ENCODE measurements around the gene CDH20.

GRCh38 chr18:61600422-61600821, 267.2 kb downstream of the CDH20 start:
- TF ChIP-seq REST (IDR thresholded peaks at IDR 0.05; ENCODE audit: insufficient read depth in 1 of 2, low read depth in 2 of 2, low read length in 1 of 2) (no peak), CTCF (IDR thresholded peaks at IDR 0.05) (no peak)

Data from Panc1 (cell line).